Lower leg skin (tissue), 3 donors: ENCODE results near the gene TOX2.

Source experiments
- POLR2A ChIP-seq, 2 donors: fragments of 450-650 bp; IDR thresholded peaks; one replicate each; pipeline ENCODE4 v1.6.1; 2016 to 2017; ENCODE audit warnings: antibody characterized with exemption in 2 of 2, mild to moderate bottlenecking in 1 of 2, moderate library complexity in 1 of 2
- TF ChIP-seq, protein P1 (sequence below), 3 donors: fragments of 450-650 bp; IDR thresholded peaks; one replicate each; pipeline ENCODE4 v1.5.1; 2016; ENCODE audit warnings: antibody characterized with exemption in 3 of 3, mild to moderate bottlenecking in 3 of 3, moderate library complexity in 2 of 3

DNA sequence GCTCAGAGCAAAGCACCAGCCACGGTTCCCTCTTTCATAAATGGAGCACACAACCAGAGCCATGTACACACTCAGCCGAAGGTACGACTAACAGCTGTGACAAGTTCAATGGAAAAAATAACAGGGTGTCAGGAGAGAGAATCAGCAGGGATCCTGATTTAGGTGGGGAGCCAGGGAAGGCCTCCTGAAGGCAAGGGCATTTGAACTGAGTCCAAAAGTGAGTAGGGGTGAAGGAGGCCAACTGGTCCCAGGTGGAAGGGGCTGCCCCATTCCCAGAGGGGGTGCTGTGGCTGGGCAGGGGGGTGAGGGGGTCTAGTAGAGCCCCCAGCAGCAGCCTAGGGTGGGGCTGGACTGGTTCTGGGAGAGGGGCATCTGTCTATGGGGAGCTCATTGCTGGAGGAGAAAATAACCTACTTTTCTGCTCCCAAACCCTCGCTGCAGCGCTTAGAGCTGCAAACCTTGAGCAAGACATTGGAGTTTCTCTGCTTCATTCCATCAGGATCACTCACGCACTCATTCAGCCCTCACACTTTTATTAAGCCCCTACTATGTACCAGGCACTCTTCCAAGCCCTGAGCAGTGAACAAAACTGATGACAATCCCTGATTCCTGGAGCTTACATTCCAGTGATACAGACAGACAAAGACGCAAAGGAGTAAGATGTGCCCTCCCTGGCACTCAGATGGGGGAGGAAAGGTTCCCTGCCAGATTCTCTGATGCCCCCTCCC, 113.5 kb downstream of the TOX2 start:
- TF ChIP-seq, protein P1, sequence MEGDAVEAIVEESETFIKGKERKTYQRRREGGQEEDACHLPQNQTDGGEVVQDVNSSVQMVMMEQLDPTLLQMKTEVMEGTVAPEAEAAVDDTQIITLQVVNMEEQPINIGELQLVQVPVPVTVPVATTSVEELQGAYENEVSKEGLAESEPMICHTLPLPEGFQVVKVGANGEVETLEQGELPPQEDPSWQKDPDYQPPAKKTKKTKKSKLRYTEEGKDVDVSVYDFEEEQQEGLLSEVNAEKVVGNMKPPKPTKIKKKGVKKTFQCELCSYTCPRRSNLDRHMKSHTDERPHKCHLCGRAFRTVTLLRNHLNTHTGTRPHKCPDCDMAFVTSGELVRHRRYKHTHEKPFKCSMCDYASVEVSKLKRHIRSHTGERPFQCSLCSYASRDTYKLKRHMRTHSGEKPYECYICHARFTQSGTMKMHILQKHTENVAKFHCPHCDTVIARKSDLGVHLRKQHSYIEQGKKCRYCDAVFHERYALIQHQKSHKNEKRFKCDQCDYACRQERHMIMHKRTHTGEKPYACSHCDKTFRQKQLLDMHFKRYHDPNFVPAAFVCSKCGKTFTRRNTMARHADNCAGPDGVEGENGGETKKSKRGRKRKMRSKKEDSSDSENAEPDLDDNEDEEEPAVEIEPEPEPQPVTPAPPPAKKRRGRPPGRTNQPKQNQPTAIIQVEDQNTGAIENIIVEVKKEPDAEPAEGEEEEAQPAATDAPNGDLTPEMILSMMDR (IDR thresholded peaks at IDR 0.05): no peak
- TF ChIP-seq POLR2A (IDR thresholded peaks at IDR 0.05): no peak
